ENCODE results near the gene RNFT2.

The RNFT2 gene, protein sequence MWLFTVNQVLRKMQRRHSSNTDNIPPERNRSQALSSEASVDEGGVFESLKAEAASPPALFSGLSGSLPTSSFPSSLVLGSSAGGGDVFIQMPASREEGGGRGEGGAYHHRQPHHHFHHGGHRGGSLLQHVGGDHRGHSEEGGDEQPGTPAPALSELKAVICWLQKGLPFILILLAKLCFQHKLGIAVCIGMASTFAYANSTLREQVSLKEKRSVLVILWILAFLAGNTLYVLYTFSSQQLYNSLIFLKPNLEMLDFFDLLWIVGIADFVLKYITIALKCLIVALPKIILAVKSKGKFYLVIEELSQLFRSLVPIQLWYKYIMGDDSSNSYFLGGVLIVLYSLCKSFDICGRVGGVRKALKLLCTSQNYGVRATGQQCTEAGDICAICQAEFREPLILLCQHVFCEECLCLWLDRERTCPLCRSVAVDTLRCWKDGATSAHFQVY

DNA sequence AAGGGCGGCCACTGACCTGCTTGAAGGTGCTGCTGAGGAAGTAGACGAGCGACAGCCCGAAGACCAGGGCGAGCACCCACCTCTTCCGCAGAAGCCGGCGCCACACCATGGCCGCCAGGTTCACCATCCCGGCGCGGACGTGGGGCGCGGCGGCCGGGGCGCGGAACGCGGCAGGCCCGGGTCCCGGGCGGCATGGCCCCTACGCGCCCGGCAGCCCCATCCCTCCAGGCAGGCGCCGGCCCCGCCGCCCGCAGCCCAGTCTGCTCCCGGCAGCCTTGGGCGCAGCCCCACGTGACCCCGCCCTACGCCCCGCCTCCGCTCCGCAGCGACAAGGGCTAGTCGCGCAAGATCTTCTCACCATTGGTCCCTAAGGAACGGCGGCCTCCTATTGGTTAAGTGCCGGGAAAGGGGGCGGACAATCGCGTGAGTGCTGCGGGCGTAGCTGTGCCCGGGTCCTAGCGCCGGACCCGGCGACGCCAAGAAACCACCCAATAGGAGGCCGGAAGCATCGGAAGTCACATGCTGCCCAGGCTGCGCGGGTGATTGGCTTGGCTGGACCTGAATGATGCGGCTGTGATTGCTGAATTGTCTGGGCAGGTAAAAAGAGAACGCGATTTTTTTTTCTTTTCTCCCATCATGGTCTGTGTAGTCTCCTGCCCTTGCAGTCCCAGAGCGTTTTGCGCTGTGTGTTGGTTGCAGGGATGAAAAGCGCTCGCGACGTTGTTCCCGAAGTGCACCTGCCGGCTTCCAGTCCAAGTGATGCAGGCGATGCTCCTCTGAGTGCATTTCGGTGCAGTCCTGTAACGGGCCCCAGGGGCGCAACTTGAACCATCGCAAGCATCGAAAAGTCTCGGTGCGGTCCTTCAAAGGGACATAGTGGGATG is at the start of gene RNFT2, which contains the start of gene SPRING1:
Gene RNFT2, plus strand, starts transcription at position 542 of the 884 bp plus-strand sequence. CDS start 2,183 bp downstream, outside the sequence.
Gene SPRING1, minus strand, starts transcription at position 296 of the 884 bp plus-strand sequence. Its CDS starts 169 bp downstream, at position 127.
- Mint-ChIP-seq H3K36me3 (ENCODE audit: low read depth) (peaks cover 18% of the 10 kb centered on the region), H3K4me3 (peak within 1 kb of the TSS; percentile 96), H3K4me1 (ENCODE audit: low read depth) (peaks cover 28% of the 10 kb centered on the region), H3K9me3 (no peaks in the 10 kb centered on the region), H3K27me3 (no peaks in the 10 kb centered on the region), H3K27ac (peak within 1 kb of the TSS; percentile 88)

DNA sequence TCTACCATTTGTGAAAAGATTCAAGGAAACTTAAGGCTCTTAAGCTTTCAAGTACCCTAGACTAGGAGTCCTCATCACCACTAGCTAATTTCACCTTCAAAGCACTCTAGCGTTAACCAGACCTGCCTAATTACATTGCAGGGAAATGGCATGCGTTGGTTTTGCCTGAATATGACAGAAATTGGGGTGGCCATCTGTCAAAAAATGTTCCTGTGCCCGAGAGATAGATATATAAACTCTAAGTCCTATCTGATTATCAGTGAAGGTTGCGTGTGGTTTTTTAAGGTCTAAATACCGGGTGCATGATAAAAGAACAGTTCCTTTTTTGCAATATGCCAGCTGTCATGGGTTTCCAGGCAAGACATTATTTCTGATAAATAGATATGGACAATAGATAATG is 48.6 kb upstream of the RNFT2 start:
- H3K4me1 Mint-ChIP-seq (ENCODE audit: low read depth) = peaks cover 4% of the 10 kb centered on the region
- H3K27me3 Mint-ChIP-seq = peaks cover 29% of the 10 kb centered on the region
- no peak overlapping the region for H3K27ac Mint-ChIP-seq
- no peaks in the 10 kb centered on the region for H3K36me3 Mint-ChIP-seq (ENCODE audit: low read depth)
- no peaks in the 10 kb centered on the region for H3K9me3 Mint-ChIP-seq
- H3K4me3 Mint-ChIP-seq = no peak overlapping the region

DNA sequence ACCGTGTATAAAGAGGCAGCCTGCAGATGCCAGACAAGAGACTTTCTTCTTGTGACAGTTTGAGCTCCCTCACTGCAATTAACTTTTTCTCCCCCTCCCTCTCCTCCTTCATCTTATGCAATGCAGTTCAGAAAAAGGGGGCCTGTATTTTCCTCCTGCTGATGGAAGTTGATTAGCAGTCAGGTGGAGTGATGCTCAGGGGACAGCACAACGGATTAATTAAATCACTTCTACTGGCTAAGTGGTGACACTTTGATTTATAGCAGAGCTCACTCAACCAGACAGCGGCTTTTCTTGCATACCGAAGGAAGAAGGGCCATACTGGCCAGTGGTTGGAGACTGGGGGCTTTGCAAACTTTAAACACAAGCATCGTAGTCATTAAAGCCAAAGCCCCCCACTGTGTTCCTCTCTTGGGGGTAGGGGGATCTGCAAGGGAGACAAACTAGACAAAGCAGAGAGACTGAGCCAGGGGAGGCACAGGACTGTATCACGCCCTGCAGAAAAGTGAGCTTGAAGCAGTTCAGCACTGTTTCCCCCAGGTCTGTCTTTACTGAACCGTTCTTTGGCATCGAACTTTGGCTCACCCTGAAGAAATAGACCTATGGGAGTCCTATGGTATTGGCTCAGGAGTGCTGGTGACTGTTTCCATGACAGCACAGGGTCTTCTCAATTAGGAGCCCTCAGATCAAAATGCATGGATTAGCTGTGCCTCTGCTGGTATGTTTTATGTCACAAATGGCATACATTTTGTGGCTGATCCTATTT is 48.0 kb upstream of the RNFT2 start:
- peaks cover 35% of the 10 kb centered on the region for H3K27me3 Mint-ChIP-seq
- peaks cover 10% of the 10 kb centered on the region for H3K4me1 Mint-ChIP-seq (ENCODE audit: low read depth)
- no peak overlapping the region for H3K27ac Mint-ChIP-seq
- H3K36me3 Mint-ChIP-seq (ENCODE audit: low read depth) = no peaks in the 10 kb centered on the region
- no peaks in the 10 kb centered on the region for H3K9me3 Mint-ChIP-seq
- H3K4me3 Mint-ChIP-seq = no peak overlapping the region

DNA sequence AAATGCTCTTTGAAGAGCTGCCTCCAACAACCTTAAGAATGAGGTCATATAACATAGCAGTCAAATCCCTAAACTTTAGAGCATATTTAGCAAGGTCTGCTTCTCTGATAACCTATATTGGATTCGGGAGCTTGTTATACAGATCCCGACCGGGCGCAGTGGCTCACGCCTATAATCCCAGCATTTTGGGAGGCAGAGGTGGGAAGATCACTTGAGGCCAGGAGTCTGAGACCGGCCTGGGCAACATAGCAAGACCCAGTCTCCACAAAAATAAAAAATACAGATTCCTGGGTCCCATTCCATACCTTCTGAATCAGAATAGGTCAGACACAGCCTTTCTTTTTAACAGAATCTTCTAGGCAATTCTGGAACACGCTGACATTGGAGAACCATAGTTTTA is 46.9 kb upstream of the RNFT2 start:
- H3K27ac Mint-ChIP-seq = no peak overlapping the region
- no peak overlapping the region for H3K4me3 Mint-ChIP-seq
- H3K4me1 Mint-ChIP-seq (ENCODE audit: low read depth) = peaks cover 11% of the 10 kb centered on the region
- peaks cover 42% of the 10 kb centered on the region for H3K27me3 Mint-ChIP-seq
- H3K9me3 Mint-ChIP-seq = no peaks in the 10 kb centered on the region
- H3K36me3 Mint-ChIP-seq (ENCODE audit: low read depth) = no peaks in the 10 kb centered on the region

DNA sequence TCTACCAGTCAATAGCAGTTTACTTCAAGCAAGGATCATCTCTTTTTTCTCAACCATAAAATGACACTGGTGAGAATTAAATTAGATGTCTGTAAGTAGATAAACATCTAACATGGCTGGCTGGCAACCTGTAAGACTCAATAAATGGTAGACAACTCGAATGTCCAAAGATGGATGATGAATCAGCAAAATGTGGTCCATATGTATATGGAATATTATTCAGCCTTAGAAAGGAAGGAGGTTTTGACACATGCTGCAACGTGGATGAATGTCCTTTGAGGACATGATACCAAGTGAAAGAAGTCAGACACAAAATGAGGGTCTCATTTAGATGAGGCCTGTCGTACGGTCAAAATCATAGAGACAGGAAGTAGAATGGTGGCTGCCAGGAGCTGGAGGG is 46.5 kb upstream of the RNFT2 start:
- peaks cover 46% of the 10 kb centered on the region for H3K27me3 Mint-ChIP-seq
- no peak overlapping the region for H3K27ac Mint-ChIP-seq
- H3K4me3 Mint-ChIP-seq = no peak overlapping the region
- H3K9me3 Mint-ChIP-seq = no peaks in the 10 kb centered on the region
- H3K36me3 Mint-ChIP-seq (ENCODE audit: low read depth) = no peaks in the 10 kb centered on the region
- H3K4me1 Mint-ChIP-seq (ENCODE audit: low read depth) = peaks cover 11% of the 10 kb centered on the region

DNA sequence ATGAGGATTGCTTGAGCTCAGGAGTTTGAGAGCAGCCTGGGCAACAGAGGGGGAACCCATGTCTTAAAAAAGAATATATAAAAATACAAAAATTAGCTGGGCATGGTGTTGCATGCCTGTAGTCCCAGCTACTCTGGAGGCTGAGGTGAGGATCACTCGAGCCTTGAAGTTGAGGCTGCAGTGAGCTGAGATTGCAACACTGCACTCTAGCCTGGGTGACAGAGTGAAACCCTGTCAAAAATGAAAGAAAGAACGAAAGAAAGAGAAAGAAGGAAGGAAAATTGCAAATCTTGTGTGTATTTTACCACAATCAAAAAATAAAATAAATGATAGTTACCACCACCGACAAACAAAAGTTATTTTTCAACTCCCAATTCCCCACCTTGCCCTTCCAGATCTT is 45.5 kb upstream of the RNFT2 start:
- Mint-ChIP-seq H3K27ac (no peak overlapping the region), H3K36me3 (ENCODE audit: low read depth) (no peaks in the 10 kb centered on the region), H3K9me3 (no peaks in the 10 kb centered on the region), H3K4me1 (ENCODE audit: low read depth) (peaks cover 11% of the 10 kb centered on the region), H3K27me3 (peaks cover 47% of the 10 kb centered on the region), H3K4me3 (no peak overlapping the region)

DNA sequence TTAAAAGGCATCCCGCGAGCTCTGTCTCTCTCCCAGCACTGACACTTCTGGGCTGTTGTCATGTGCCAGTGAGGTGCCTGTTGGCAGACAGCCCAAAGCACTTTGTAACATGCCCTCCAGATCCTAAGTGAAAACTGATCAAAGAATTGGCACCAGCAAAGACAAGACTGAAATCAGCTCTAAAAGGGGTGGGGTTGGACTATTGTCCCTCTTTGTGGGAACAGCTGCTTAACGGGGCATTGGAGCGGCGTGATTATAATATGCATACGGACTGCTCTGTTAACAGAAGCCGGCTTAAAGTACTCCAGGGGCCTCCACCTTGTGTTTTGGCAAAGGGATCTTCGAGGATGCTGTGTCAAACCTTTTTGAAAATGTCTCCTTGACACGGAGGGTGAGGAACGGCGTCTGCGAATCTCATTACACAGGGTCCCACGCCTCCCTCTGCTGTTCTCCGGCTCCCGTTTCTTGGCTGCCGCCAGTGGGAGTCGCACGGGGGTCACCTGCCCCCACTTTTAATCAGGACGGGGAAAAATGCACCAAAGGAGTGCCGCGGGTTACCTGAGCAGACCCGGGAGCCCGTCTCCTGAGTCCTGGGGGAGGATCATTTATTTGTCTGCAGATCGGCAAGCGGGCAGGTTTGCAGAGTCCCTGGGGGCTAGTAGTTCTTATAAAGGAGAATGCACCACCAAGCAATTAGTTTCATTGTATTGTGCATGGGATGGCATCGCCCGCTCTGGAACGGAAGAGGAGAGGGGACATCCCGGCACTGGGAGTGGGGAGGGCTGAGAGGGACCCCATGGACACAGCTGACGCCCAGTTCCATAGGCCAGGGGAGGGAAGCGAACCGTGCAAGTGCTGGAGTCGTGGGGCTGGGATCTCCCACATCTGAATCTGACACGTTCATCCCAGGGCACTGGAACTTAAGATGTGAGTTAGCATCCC is 44.6 kb upstream of the RNFT2 start:
- peaks cover 11% of the 10 kb centered on the region for H3K4me1 Mint-ChIP-seq (ENCODE audit: low read depth)
- H3K27me3 Mint-ChIP-seq = peaks cover 47% of the 10 kb centered on the region
- H3K4me3 Mint-ChIP-seq = no peak overlapping the region

DNA sequence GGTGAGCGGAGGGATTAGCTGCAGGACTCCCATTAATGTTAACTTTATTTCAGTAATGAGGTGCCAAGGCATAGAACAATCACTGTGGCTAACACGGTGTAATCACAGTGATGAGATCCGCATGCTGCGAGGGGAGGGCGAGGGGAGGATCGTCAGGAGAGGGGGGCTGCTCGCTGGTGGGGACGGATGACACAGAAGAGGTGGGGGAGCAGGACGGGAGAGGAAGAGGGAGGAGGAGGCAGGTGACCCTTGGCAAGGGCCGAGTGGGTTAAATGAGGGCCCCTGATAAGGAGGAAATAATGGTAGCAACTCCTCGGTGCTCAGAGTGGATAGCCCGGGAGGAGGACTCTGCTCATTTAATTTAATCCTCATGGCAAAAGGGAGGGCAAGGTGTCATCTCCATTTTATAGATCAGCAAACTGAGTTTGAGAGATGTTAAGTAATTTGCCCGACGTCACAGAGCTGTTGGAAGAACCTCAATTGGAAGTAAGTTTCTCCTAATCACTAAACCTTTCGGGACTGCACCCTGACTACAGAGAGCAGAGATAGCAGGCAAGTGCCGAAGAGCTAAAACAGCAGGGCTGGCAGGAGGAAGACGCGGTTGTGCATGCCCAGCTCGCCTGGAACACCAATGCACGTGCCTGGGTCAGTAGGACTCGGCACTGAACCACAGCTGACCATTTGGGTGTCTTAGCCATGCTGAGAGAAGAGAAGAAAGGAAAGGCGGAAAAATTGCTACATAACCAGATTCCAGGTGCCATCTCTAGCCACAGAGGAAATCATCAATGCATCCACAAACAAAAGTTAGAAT is 43.3 kb upstream of the RNFT2 start:
- H3K27me3 Mint-ChIP-seq = peaks cover 46% of the 10 kb centered on the region

More for the DNA sequence above, 44.6 kb upstream of the RNFT2 start:
- no peaks in the 10 kb centered on the region for H3K9me3 Mint-ChIP-seq
- no peaks in the 10 kb centered on the region for H3K36me3 Mint-ChIP-seq (ENCODE audit: low read depth)
- no peak overlapping the region for H3K27ac Mint-ChIP-seq

DNA sequence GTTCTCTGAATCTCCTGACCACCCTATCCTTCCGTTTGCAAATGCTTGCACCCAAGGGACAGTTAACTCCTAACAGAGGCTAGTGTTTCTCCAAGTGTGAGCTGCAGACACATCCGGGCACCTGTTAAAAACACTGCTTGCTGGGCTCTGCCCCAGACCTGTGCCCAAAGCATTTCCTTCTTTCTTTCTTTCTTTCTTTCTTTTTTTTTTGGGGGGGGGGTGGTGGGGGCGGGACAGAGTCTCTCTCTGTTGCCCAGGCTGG is 42.7 kb upstream of the RNFT2 start:
- Mint-ChIP-seq H3K4me3 (no peak overlapping the region), H3K27me3 (peaks cover 40% of the 10 kb centered on the region), H3K27ac (no peak overlapping the region), H3K9me3 (no peaks in the 10 kb centered on the region), H3K36me3 (ENCODE audit: low read depth) (no peaks in the 10 kb centered on the region), H3K4me1 (ENCODE audit: low read depth) (peaks cover 11% of the 10 kb centered on the region)

More for the DNA sequence above, 43.3 kb upstream of the RNFT2 start:
- Mint-ChIP-seq H3K36me3 (ENCODE audit: low read depth) (no peaks in the 10 kb centered on the region), H3K4me1 (ENCODE audit: low read depth) (peaks cover 11% of the 10 kb centered on the region), H3K9me3 (no peaks in the 10 kb centered on the region), H3K4me3 (no peak overlapping the region), H3K27ac (no peak overlapping the region)

DNA sequence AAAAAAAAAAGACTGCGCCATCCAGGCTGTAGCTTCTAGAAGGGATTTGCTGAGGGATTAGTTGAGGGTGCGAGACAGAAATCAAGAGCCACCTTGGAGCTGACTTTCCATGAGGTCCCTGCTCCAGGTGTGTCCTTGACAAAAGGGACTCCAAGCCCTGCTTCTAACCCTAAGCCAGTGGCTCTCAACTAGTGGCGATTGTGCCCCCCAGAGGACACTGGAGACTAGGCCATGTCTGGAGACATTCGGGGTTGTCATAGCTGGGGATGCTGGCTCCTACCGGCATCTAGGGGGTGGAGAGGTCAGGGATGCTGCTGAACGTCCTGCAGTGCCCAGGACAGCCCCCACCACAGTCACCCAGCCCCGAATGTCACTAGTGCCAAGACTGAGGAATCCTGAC is 40.8 kb upstream of the RNFT2 start:
- no peak overlapping the region for H3K27ac Mint-ChIP-seq
- no peaks in the 10 kb centered on the region for H3K36me3 Mint-ChIP-seq (ENCODE audit: low read depth)

DNA sequence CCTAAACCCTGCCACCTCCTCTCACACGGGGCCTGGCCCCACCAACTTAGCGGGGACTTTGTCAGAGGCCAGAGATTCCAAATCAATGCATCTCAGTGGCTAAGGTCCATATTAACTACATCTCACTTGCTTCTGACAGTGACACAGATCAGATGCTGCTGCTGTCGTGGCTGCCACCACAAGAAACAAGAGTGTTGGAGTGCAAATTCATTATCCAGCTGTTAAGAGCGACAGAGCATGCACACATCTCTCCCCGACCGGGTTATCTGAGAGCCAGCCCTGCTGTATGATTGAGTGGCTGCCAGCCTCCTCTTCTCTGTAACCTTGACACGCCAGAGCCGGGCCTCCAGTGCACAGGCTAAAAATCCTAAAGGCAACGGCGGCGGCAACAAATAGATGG is 40.4 kb upstream of the RNFT2 start:
- Mint-ChIP-seq H3K4me3 (no peak overlapping the region), H3K27me3 (peaks cover 34% of the 10 kb centered on the region), H3K4me1 (ENCODE audit: low read depth) (peaks cover 10% of the 10 kb centered on the region), H3K36me3 (ENCODE audit: low read depth) (no peaks in the 10 kb centered on the region), H3K27ac (no peak overlapping the region), H3K9me3 (no peaks in the 10 kb centered on the region)

More for the DNA sequence above, 40.8 kb upstream of the RNFT2 start:
- peaks cover 11% of the 10 kb centered on the region for H3K4me1 Mint-ChIP-seq (ENCODE audit: low read depth)
- H3K27me3 Mint-ChIP-seq = peaks cover 37% of the 10 kb centered on the region
- no peaks in the 10 kb centered on the region for H3K9me3 Mint-ChIP-seq
- no peak overlapping the region for H3K4me3 Mint-ChIP-seq

DNA sequence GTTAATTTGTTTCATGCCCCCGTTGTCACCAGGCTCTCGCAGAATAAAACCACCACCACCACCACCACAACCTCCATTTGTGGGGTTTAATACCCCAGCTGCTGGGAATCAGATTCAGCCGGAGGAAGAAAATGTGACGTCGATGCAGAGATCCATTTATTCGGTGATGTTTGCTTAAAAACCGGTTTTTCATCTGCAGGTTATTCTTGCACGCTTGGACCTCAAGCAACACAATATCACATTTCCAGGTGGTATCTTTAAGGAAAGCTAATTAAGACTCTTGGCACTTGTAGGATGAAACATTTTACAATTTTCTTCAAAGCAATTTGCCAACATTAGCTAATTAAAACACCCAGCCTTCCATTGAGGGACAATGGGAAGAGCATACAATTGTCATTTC is 40.0 kb upstream of the RNFT2 start:
- Mint-ChIP-seq H3K9me3 (no peaks in the 10 kb centered on the region), H3K4me3 (no peak overlapping the region), H3K4me1 (ENCODE audit: low read depth) (peaks cover 7% of the 10 kb centered on the region), H3K36me3 (ENCODE audit: low read depth) (no peaks in the 10 kb centered on the region), H3K27ac (no peak overlapping the region), H3K27me3 (peaks cover 30% of the 10 kb centered on the region)

DNA sequence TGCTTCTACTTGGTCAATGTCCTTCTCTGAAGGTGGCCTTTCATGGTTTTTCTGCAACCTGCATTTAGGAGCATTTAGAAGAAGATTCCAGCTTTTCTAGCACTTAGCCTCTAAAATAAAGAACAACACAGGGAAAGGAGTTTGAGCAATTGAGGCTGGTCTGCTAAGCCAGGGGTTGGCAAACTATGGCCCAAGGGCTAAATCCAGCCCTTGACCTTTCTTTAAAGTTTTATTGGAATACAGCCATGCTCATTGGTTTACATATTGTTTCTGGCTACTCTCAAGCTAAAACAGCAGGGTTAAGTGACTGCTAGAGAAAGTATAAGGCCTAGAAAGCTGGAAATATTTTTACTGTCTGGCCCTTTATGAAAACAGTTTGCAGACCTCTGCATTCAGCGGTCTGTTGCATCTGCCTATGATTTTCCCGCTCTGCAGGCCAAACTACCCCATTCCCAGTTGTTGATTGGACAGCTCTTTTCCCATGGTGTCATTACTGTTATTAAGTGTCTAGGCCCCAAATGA is 39.5 kb upstream of the RNFT2 start:
- Mint-ChIP-seq H3K36me3 (ENCODE audit: low read depth) (no peaks in the 10 kb centered on the region), H3K27ac (no peak overlapping the region), H3K27me3 (peaks cover 28% of the 10 kb centered on the region), H3K4me1 (ENCODE audit: low read depth) (peaks cover 10% of the 10 kb centered on the region), H3K9me3 (no peaks in the 10 kb centered on the region), H3K4me3 (no peak overlapping the region)

Data from stimulated activated naive CD8-positive, alpha-beta T cell treated with anti-CD3 and anti-CD28 coated beads, Interleukin-15, Interleukin-2, amounts not matched to agents 100 ng/mL and 50 ng/mL, for 24 hours (primary cell).